Body of pancreas (tissue), 4 donors: ENCODE results near the gene DDTL.
"Not testable (repeated sequence)": the region's sequence is repeated elsewhere in the genome, so short reads cannot be mapped to it uniquely, and the experiment has no call there.

Experiments used
- POLR2A ChIP-seq, 3 donors: fragments of 450-650 bp; IDR thresholded peaks; one replicate each; pipeline ENCODE4 v1.6.1; 2016; ENCODE audit warnings: antibody characterized with exemption in 3 of 3, mild to moderate bottlenecking in 2 of 3
- TF ChIP-seq, protein P1 (sequence below), 7 experiments: fragments of 450-650 bp in 4 of 7; fragments of 200-600 bp in 3 of 7; sonication (generic) in 3 of 7; IDR thresholded peaks; one replicate each; pipeline ENCODE4 v1.5.1; 2016 to 2019; ENCODE audit warnings: antibody characterized with exemption in 7 of 7

DNA sequence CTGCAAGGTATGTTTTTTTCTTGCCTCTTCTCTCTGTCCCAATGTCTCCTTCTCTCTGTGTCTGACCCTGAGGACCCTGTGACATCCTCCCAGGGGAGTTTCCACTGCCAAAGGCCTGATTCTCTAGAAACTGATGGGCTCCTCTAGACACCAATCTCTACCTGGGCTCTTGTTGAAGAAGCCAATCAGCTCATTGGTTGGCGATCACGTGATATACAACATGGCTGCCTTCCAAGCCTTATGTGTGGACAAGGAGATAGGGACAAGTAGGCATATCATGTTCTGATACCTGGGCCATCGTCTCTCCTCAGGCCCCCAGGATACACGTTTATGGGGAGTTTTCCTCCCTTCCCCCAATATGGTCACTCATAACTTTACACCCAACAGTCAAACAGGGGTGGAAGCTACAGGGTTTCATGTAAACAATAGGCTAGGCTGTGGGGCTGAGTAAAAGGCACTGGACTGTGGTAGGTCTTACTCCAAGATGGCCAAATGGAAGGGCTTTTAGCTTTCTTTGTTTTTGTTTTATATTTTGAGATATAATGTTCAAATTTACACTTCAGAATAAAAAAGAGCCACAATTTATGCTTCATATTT is 27.0 kb downstream of the DDTL start:
- not testable (repeated sequence) for TF ChIP-seq POLR2A (IDR thresholded peaks at IDR 0.05)
- TF ChIP-seq, protein P1, sequence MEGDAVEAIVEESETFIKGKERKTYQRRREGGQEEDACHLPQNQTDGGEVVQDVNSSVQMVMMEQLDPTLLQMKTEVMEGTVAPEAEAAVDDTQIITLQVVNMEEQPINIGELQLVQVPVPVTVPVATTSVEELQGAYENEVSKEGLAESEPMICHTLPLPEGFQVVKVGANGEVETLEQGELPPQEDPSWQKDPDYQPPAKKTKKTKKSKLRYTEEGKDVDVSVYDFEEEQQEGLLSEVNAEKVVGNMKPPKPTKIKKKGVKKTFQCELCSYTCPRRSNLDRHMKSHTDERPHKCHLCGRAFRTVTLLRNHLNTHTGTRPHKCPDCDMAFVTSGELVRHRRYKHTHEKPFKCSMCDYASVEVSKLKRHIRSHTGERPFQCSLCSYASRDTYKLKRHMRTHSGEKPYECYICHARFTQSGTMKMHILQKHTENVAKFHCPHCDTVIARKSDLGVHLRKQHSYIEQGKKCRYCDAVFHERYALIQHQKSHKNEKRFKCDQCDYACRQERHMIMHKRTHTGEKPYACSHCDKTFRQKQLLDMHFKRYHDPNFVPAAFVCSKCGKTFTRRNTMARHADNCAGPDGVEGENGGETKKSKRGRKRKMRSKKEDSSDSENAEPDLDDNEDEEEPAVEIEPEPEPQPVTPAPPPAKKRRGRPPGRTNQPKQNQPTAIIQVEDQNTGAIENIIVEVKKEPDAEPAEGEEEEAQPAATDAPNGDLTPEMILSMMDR (IDR thresholded peaks at IDR 0.05), result not testable (repeated sequence)
